ENCODE results near the gene FARS2.

GRCh38 chr6:5771211-5771610 is 509.9 kb downstream of the FARS2 start:
- TF ChIP-seq, protein P1, sequence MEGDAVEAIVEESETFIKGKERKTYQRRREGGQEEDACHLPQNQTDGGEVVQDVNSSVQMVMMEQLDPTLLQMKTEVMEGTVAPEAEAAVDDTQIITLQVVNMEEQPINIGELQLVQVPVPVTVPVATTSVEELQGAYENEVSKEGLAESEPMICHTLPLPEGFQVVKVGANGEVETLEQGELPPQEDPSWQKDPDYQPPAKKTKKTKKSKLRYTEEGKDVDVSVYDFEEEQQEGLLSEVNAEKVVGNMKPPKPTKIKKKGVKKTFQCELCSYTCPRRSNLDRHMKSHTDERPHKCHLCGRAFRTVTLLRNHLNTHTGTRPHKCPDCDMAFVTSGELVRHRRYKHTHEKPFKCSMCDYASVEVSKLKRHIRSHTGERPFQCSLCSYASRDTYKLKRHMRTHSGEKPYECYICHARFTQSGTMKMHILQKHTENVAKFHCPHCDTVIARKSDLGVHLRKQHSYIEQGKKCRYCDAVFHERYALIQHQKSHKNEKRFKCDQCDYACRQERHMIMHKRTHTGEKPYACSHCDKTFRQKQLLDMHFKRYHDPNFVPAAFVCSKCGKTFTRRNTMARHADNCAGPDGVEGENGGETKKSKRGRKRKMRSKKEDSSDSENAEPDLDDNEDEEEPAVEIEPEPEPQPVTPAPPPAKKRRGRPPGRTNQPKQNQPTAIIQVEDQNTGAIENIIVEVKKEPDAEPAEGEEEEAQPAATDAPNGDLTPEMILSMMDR (IDR thresholded peaks at IDR 0.05) = no peak
- TF ChIP-seq, protein P2, sequence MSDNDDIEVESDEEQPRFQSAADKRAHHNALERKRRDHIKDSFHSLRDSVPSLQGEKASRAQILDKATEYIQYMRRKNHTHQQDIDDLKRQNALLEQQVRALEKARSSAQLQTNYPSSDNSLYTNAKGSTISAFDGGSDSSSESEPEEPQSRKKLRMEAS (CRISPR knock-in tag; IDR thresholded peaks at IDR 0.05) = no peak
- TF ChIP-seq, protein P3, sequence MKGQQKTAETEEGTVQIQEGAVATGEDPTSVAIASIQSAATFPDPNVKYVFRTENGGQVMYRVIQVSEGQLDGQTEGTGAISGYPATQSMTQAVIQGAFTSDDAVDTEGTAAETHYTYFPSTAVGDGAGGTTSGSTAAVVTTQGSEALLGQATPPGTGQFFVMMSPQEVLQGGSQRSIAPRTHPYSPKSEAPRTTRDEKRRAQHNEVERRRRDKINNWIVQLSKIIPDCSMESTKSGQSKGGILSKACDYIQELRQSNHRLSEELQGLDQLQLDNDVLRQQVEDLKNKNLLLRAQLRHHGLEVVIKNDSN (CRISPR knock-in tag; IDR thresholded peaks at IDR 0.05) = no peak
- no peak for TF ChIP-seq ZNF138 (CRISPR knock-in tag; conservative IDR thresholded peaks at IDR 0.05)
- TF ChIP-seq ETV6 (CRISPR knock-in tag; IDR thresholded peaks at IDR 0.05) = no peak
- TF ChIP-seq, protein P4, sequence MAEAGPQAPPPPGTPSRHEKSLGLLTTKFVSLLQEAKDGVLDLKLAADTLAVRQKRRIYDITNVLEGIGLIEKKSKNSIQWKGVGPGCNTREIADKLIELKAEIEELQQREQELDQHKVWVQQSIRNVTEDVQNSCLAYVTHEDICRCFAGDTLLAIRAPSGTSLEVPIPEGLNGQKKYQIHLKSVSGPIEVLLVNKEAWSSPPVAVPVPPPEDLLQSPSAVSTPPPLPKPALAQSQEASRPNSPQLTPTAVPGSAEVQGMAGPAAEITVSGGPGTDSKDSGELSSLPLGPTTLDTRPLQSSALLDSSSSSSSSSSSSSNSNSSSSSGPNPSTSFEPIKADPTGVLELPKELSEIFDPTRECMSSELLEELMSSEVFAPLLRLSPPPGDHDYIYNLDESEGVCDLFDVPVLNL (CRISPR knock-in tag; IDR thresholded peaks at IDR 0.05; ENCODE audit: borderline replicate concordance, low read depth) = no peak
- no peak for TF ChIP-seq NFE2L1 (CRISPR knock-in tag; IDR thresholded peaks at IDR 0.05)
- no peak for TF ChIP-seq NR3C1 (CRISPR knock-in tag; conservative IDR thresholded peaks at IDR 0.05; ENCODE audit: low read depth)

Measured in WTC11 (cell line).